ENCODE results near the gene UNCX.

The UNCX gene

DNA sequence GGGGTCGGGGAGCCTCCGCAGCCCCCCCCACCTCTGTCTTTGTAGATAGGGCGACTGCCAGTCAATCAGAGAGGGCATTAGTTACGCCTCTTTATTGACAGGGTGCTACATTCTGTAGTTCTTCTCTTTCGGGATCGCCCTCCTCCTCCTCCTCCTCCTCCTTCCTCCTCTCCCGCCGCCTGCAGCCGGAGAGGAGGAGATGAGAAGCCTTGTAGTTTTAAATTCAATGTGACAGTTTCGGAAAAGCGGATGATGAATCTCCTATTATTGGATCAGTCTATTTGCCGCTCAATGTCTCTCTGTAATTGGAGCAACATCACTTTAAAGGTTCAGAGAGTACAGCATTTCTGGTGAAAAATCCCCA, 587 bp upstream of the UNCX start:
- DNase-seq (ENCODE audit: low read depth) = no peak

DNA sequence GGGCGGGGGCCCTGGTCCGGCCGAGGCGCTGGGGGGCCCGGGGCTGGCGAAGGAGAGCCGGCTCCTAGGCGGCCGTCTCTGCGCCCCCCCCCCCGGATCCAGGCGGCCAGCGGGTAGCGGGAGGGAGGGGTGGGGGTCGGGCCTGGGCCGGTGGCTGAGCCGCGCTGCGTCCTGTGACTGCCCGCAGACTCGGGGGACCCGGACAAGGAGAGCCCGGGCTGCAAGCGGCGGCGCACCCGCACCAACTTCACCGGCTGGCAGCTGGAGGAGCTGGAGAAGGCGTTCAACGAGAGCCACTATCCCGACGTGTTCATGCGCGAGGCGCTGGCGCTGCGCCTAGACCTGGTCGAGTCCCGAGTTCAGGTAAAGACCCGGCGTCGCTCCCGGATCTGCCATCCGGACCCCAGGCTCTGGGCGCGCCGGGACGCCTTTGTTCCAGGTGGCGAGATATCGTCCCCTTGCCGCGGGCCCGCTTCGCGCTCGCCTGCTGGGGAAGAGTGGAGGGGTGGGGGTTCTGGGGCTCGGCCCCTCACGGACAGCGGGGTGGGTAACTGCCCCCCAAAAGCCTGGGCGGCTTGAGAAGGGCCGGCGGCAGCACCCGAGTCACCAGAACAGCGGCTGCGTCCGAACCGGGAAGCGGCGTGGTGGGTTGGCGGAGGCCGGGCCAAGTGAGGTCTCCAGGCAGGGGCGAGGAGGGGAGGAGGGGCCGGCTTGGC, 819 bp downstream of the UNCX start:
- no peak for DNase-seq (ENCODE audit: low read depth)

DNA sequence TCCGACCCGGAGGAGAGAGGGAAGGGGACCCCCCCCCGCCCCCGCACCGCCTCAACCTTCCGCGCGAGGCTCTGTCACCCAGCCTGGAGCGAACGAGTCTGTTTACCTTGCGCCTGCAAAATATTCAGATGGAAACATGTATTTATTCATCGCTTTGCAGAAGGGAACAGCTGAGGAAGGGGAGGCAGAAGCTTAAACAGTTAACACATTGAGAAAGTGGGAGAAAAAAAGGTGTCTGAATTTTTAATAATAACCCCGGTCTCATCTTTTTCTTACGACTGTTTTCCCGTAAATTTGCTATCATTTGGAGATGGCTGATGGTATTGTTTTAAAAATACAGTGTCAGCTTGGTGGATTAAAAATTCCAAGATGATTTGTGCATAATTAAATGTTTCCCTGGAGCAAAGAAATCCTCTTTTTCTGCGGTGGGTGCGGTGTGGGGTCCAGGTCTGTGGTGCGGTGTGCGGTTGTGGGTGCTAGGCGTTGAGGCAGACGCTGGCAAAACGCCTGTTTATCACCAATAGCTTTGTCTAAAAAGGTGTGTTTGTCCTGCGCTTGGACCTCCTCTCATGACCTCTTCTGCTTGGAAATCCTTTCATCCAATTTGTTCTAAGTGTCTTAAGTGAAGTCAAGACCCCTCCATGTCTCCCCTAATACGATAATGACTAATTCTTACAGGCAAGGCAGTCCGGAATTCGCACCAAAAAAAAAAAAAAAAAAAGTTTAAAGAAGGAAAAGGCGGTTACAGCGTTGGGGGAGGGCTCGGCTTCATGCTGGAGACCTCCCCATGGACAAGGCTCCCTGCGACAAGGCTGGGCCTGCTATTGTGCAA, 1.6 kb downstream of the UNCX start:
- no peak for DNase-seq (ENCODE audit: low read depth)

DNA sequence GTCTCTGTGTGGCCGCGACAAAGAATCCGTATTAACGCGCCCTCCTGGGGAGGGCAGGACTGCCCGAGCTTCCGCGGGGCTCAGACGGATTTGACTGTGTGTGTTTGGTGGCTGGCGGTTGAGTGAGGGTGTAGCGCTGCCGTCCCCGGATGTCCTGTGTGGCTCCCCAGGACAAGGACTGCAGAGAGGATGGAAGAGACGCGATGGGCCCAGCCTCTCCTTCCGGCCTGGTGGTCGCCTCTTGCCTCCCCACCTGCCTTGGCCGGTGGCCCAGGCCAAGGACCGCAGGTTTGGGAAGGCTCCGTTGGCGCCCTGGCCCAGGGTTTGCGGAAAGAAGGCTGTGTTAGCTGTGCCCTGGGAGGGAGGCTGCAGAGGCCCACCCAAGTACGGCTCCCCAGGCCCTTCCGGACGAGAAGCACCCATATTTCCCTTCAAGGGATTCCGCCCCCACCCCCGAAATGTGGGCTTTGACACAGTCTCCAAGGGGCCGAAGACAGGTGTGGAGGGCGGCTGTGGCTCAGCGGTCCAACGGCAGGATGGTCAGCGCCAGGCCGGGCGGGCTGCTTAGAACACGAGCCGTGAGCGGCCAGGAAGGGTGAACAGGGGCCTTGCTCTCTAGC, 2.3 kb downstream of the UNCX start:
- no peak for DNase-seq (ENCODE audit: low read depth)

DNA sequence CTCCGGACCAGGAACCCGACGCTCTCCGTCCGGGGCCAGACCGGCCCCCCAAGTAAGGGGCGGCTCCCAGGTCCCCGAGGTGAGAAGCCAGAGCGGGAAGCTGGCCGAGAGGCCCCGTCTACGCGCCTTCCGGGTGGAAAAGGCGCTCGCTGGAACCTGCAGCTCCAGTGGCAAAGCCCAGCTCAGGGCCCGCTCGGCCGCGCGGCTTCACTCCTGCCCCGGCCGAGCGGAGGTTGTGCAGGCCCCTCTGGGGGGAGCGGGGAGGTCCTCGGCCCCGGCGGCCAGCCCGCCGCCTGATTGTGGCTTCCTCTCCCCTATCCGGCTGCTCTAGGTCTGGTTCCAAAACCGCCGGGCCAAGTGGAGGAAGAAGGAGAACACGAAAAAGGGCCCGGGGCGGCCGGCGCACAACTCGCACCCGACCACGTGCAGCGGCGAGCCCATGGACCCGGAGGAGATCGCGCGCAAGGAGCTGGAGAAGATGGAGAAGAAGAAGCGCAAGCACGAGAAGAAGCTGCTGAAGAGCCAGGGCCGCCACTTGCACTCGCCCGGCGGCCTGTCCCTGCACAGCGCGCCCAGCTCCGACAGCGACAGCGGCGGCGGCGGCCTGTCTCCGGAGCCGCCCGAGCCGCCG, 2.9 kb downstream of the UNCX start:
- no peak for DNase-seq (ENCODE audit: low read depth)

DNA sequence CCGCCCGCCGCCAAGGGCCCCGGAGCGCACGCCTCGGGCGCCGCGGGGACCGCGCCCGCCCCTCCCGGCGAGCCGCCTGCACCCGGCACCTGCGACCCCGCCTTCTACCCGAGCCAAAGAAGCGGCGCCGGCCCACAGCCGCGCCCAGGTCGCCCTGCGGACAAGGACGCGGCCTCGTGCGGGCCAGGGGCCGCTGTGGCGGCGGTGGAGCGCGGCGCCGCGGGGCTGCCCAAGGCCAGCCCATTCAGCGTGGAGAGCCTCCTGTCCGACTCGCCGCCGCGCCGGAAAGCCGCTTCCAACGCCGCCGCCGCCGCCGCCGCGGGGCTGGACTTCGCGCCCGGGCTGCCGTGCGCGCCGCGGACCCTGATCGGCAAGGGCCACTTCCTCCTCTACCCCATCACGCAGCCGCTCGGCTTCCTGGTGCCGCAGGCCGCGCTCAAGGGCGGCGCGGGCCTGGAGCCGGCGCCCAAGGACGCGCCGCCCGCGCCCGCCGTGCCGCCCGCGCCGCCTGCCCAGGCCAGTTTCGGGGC, 3.5 kb downstream of the UNCX start:
- no peak for DNase-seq (ENCODE audit: low read depth)

DNA sequence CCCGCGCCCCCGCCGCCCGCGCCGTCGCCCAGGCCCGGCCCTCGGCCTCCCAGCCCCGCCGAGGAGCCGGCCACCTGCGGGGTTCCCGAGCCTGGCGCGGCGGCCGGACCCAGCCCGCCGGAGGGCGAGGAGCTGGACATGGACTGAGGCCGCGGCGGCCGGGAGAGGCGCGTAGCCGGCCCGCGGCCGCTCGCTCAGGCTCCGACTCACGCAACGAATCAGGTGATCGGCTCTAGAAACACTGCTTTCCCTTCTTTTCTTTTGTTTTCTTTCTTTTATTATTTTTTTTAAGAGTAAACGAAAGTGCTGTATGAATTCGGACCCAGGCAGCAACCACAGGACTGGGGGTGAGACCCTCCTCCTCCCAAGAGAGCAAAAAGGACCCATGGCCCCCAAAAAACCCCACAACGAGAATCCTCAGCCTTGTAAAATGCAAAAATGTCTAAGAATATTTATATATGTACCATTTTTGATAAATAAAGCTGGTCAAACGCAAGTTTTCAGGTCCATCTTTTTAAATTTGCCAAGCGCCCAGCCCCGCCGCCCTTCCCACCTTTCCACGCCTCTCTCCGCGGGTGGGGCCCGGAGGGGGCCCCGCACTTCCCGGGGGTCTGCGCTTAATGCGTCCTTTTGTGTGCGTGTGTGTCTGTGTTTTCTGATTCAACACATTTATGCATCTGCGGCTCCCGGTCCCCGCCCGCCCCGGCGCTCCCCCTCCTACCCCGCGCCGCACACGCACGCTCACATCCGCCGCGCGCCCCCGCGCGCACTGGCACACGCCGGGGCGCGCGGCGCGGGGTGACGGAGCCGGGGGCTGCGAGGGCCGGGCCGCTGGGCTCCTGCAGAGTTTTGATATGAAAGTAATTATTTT, 4.4 kb downstream of the UNCX start:
- no peak for DNase-seq (ENCODE audit: low read depth)

DNA sequence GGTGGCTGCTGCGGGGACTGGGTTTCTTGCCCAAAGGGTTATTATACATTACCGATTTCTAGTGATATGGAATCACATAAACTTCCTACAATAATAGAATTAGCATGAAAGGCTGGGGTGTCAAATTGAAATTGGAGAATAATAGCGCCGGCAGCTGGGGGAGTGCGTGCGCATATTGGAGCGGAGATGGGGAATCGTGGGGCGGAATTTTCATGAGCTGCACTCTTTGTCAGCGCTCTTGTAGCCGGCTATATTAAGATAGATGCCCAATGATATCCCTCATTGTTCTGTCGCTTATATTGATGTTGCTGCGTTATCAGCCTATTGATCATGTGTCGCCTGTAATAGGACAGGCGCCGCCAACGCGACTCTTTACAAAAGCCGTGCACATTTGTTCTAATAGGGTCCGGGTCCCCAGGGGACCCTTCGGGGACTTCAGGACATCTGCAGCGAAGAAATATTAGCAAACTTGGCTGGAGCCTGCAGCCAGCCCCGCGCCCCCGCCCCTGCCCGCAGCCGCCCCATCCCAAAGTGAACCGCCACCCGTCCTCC, 5.1 kb downstream of the UNCX start:
- no peak for DNase-seq (ENCODE audit: low read depth)

DNA sequence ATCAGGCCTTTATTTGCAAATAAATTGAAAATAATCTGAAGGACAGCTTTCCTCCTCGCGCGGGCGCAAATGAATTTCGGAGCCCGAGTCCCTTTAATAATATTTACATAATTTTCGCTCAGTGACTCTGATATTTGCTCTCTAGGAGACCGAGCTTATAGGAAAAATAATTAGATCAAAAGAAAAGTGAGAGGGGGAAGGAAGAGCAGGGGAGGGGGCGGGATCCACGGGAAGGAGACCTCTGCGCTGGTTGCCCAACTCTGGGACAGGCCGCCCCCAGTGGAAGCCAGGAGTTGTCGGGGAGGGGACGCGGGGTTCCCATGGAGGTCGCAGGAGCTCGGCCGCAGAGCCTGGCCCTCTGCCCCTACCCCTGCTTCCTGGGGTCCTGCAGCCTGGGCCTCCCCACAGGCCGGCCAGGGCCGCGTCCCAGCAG, 5.8 kb downstream of the UNCX start:
- no peak for DNase-seq (ENCODE audit: low read depth)

DNA sequence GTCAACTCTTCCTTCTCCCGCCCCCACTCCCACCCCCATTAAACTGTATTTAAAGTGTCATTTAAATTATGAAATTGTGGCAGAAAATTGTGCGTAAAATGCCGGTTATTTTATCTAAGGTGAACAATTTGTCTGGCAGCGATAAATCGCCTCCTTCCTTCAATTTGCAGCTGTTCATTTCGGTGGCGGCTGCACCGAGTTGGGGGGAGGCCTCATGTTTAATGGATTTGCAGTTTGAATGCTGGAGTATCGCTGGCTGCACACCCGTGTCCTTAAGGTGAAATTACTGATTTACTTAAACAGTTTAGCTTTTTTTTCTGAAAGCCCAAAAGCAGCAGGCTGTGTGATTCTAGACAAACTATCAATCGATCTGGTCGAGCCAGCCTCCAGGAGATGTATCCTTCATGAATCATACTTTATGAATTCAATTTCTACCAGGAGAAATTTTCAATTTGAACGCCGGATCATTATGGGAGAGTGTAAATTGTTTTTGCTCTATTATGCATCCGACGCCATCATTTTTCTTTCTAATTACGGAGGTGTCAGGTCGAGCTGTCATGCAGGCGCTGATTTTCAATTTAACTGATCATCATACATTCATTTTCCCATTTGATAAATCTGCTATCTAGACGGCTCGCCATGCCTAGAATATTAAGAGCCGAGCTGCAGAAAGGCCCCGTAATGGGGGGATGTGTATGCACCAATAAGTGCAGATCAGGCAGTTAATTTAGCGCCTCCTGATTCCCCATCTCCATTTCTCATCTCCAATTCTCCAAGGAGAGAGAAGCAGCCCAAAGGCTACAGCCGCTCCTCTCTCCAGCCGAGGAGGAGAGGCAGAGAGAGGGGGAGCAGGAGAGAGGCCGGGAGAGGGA, 6.5 kb downstream of the UNCX start:
- DNase-seq (ENCODE audit: low read depth) = no peak

DNA sequence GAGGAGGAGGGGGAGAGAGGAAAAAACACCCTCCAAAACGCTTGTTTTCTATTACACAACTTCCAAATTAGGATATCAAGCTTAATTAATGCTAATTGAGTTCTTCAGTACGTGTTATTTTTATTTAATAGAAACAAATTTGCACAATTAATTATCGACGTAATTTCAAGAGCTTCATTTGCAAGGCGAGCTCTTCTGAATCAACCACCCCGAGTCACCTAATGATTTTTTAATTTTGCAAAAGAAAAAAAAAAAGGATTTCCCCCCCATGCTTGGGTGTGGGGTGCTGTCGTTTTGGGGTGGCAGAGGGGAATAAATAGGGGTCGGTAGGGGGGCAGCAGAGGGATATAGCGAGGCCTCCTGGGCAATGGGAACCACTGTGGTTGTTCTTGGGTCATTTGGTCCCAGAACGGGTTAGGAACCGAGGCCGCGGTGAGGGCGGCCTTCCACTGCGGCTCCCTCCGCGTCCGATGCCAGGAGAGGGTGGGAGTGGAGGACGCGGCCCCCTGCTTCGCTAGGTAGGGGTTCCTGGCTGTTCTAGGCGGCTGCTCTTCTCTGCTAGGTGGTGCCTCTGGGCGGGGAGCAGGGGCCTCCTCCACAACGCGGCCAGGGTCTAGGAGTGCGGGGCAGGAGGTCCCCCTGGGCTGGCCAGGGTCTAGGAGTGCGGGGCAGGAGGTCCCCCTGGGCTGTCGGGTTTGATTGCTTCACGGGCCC, 7.3 kb downstream of the UNCX start:
- no peak for DNase-seq (ENCODE audit: low read depth)

DNA sequence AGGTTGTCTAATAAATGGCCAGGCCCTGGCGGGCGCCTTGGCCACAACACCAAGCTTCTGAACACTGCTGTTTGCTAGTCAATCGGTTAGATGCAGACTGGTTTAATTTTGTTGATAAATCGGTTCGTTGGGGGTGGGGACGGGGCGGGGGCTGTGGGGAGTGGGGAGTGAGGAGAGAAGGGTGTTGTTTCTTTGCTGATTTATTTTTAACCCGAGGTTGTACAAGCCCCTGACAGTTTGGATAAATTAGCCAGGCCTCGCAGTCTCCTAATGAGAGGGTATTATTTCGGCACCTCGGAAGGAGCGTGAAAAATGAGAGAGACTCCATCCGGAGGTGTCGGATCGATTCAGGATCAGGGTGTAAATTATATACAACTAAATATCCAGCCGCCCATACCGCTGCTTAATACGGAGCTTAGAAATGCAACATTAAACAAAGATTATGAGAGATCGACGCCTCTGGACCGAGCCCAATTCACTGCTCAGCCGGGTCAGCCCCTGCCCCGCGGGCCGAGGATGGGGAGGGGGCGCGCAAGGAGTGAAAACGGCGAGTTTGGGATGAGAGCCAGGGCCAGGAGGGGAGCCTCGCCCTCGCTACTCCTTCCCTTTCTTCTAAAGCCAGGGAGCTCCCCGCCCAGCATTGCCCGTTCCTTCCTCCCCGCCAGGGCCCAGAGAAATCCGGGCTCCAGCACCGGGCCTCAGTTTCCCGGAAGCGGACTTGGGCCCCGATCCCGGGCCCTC, 8.0 kb downstream of the UNCX start:
- DNase-seq (ENCODE audit: low read depth) = no peak

DNA sequence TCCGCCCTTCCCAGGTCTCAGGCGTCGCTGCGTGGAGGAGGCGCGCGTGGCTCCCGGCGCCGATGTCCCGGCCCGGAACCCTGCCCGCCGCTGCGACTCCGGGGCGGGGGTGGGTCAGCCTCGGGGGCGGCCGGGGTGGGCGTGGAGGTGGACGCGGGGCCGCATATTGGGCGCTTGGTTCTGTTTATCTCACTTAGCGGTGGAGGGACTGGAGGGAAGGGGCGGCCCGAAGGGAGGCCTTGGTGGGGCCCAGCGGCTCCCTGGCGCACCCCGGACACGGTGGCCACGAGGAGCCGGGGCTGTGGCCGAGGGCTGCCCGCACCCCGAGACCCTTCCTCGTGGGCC, 8.6 kb downstream of the UNCX start:
- no peak for DNase-seq (ENCODE audit: low read depth)

DNA sequence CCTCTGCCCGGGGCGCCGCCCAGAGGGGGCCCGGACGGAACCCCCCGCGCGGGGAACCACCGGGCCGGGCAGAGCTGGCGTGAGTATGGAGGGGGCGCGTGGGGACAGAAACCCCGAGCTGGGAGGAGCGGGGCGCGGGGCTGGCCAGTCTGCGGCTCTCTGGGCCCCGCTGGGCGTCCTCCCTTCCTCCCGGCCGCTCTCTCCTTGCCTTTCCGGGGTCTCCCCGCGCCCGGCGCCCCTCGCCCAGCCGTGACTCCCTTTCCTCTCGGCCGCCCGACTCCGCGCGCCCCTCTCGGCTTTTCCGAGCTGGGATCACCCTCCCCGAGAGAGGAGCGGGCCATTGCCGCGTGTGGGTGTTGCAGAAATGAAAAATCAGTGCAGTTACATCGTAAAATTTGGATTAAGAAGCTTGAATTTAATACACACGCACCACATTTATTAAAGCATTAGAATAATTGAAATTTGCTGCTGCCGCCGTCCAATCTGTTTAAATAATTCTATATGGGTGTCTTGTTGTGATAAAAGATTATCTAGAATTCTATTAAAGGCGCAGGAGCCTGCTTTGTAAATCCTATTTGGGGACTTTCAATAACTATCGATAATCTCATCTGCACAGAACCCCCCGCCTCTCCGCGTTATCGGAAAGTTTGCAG, 9.1 kb downstream of the UNCX start:
- DNase-seq (ENCODE audit: low read depth) = no peak

DNA sequence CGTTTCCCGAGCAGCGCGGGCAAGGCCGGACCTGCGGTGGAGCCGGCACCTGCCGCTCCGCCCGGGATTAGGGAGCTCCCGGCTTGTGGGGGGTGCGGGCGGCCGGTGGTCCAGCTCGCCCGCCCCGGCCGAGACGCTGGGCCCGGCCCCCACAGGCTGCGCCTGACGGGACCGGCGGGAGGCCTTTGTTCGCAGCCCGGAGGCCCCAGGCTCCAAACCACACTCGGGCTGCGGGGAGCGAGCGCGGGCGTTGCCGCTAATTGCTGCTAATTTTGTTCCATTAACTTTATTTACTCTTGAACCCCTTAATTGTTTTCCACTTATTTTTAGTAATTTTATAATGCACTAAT, 9.6 kb downstream of the UNCX start:
- DNase-seq (ENCODE audit: low read depth) = no peak

DNA sequence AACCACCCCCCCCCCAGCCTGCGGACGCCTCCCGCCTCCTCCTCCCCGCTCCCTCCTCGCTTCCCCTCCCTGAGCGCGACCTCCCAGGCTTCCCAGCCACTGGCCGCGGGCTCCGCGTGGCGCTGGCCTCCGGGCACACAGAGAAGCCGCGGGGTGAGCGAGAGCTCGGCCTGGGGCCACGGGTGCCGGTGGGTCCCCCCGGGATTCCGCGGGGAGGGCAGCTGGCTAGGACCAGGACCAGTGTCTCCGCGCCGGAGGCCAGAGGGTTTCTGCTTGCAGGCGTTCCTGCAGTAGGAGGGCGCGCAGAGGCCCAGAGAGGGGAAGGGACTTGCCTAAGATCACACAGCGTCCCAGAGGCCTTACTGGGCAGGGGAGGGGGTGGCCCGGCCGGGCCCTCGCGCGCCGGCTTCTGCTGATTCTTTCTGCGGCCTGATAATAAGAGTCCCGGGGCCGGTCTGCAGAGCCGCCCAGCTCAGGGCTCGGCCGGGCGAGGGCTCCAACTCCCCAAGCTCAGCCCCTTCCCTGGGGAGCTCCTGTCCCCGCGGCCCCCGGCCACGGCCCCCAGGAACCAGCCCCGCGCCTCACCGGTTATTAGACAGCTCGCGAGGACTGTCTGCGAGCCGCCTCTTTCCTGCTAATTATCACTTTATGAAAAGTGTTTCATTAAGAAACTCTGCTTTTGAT, 10.1 kb downstream of the UNCX start:
- no peak for DNase-seq (ENCODE audit: low read depth)

DNA sequence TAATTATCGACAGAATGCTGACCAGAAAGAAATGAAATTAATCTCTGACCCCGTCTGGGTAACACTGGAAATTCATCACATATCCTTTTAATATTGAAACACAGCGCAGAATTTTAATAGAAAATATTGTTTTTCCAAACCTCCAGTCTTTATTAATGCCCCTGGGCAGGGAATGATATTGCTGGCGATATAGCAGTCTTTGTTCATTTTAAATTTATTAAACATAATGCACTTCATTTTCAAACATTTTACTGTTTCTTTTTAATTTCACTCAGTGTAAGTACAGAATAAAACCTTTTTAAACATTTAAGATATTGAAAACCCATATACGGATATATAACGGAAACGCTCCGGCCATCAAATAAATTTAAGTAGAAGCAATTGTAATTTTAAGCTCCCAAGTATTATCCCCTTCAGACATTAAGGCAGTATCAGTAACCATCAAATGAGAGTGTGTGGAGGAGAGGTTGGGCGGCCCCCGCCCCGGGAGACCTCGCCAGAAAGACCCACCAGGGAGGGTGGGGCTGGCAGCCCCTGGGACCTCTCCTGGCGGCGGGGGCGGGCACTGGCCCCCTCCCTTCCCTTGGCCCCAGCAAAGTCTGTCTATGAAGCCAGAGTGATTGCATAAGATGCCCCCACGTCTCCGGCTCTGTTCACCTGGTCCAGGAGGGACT, 10.8 kb downstream of the UNCX start:
- DNase-seq (ENCODE audit: low read depth) = no peak

All from HS-27A (cell line).